Body of pancreas (tissue), 4 donors: ENCODE results near the gene ACTRT1.

ENCODE experiments used
- POLR2A ChIP-seq, 3 donors: fragments of 450-650 bp; IDR thresholded peaks; one replicate each; pipeline ENCODE4 v1.6.1; 2016; ENCODE audit warnings: antibody characterized with exemption in 3 of 3, mild to moderate bottlenecking in 2 of 3
- TF ChIP-seq, protein P1 (sequence below), 7 experiments: fragments of 450-650 bp in 4 of 7; fragments of 200-600 bp in 3 of 7; sonication (generic) in 3 of 7; IDR thresholded peaks; one replicate each; pipeline ENCODE4 v1.5.1; 2016 to 2019; ENCODE audit warnings: antibody characterized with exemption in 7 of 7

- no peak for TF ChIP-seq POLR2A (IDR thresholded peaks at IDR 0.05)
- TF ChIP-seq, protein P1, sequence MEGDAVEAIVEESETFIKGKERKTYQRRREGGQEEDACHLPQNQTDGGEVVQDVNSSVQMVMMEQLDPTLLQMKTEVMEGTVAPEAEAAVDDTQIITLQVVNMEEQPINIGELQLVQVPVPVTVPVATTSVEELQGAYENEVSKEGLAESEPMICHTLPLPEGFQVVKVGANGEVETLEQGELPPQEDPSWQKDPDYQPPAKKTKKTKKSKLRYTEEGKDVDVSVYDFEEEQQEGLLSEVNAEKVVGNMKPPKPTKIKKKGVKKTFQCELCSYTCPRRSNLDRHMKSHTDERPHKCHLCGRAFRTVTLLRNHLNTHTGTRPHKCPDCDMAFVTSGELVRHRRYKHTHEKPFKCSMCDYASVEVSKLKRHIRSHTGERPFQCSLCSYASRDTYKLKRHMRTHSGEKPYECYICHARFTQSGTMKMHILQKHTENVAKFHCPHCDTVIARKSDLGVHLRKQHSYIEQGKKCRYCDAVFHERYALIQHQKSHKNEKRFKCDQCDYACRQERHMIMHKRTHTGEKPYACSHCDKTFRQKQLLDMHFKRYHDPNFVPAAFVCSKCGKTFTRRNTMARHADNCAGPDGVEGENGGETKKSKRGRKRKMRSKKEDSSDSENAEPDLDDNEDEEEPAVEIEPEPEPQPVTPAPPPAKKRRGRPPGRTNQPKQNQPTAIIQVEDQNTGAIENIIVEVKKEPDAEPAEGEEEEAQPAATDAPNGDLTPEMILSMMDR (IDR thresholded peaks at IDR 0.05), result no peak
Observed at GRCh38 chrX:128020701-128021100, 31.5 kb downstream of the ACTRT1 start.
